ENCODE data around the gene TOR2A.

GRCh38 chr9:127770583-127770904, 35.5 kb upstream of the TOR2A start:
- no peak for TF ChIP-seq CTCF (IDR thresholded peaks at IDR 0.05)
- no peak for TF ChIP-seq POLR2A (IDR thresholded peaks at IDR 0.05)
- no peak for TF ChIP-seq EP300 (IDR thresholded peaks at IDR 0.05)
- TF ChIP-seq POLR2AphosphoS5 (IDR thresholded peaks at IDR 0.05) = no peak

All from upper lobe of left lung (tissue), 4 donors.